PFSK-1 (cell line): ENCODE results near the gene FGF19.

ENCODE experiments used
- FOXP2 ChIP-seq: optimal IDR thresholded peaks from 2 replicates; pipeline ENCODE3; 2011; ENCODE audit warnings: borderline replicate concordance, control low read depth, inconsistent platforms; ENCODE audit not compliant: insufficient read depth; ENCODE audit errors: extremely low read length, extremely low read depth
- POLR2AphosphoS5 ChIP-seq: IDR thresholded peaks from 2 replicates; pipeline ENCODE4 v1.6.1; 2012; ENCODE audit warnings: low read depth, mild to moderate bottlenecking, control low read depth, low read length, moderate library complexity
- SIN3A ChIP-seq: IDR thresholded peaks from 2 replicates; pipeline ENCODE4 v1.6.1; 2012; ENCODE audit warnings: mild to moderate bottlenecking, low read length, moderate library complexity, borderline replicate concordance; ENCODE audit not compliant: insufficient read depth
- TAF1 ChIP-seq: IDR thresholded peaks from 2 replicates; pipeline ENCODE4 v1.6.1; 2012; ENCODE audit warnings: low read length, control low read depth, borderline replicate concordance; ENCODE audit not compliant: insufficient read depth
- TF ChIP-seq, protein P1 (sequence below), 2 experiments: IDR thresholded peaks; 2 replicates each; pipeline versions ENCODE4 v1.6.1 to v1.8.0; 2011 to 2012; ENCODE audit warnings: low read depth in 2 of 2, low read length in 2 of 2, control low read depth in 1 of 2, inconsistent platforms in 1 of 2, mild to moderate bottlenecking in 1 of 2, moderate library complexity in 1 of 2; ENCODE audit not compliant: insufficient read depth in 1 of 2

DNA sequence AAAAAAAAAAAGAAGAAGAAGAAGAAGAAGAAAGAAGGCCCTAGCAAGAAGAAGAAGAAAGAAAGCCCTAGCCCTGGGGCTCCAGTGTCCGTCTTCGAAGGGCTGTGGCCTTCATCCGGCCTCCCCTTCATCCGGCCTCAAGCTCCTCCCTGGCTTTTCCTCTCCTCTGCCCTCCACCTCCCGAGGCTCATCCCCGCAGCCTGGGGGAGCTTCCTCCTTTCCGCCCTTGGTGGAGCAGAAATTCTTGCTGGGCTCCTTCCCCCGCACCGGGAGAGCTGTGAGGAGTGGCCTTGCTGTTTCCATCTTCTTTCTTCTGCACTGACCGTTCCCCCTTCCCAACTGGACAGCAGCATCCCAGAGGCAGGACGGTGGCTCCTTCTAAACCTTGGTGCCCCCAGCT is 19.2 kb downstream of the FGF19 start:
- TF ChIP-seq, protein P1, sequence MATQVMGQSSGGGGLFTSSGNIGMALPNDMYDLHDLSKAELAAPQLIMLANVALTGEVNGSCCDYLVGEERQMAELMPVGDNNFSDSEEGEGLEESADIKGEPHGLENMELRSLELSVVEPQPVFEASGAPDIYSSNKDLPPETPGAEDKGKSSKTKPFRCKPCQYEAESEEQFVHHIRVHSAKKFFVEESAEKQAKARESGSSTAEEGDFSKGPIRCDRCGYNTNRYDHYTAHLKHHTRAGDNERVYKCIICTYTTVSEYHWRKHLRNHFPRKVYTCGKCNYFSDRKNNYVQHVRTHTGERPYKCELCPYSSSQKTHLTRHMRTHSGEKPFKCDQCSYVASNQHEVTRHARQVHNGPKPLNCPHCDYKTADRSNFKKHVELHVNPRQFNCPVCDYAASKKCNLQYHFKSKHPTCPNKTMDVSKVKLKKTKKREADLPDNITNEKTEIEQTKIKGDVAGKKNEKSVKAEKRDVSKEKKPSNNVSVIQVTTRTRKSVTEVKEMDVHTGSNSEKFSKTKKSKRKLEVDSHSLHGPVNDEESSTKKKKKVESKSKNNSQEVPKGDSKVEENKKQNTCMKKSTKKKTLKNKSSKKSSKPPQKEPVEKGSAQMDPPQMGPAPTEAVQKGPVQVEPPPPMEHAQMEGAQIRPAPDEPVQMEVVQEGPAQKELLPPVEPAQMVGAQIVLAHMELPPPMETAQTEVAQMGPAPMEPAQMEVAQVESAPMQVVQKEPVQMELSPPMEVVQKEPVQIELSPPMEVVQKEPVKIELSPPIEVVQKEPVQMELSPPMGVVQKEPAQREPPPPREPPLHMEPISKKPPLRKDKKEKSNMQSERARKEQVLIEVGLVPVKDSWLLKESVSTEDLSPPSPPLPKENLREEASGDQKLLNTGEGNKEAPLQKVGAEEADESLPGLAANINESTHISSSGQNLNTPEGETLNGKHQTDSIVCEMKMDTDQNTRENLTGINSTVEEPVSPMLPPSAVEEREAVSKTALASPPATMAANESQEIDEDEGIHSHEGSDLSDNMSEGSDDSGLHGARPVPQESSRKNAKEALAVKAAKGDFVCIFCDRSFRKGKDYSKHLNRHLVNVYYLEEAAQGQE (IDR thresholded peaks at IDR 0.05; ENCODE audit: insufficient read depth in 1 of 2, low read depth in 2 of 2, low read length in 2 of 2) = no peak
- no peak for TF ChIP-seq SIN3A
- no peak for TF ChIP-seq POLR2AphosphoS5
- TF ChIP-seq FOXP2 = no peak
- TF ChIP-seq TAF1 = no peak
